ENCODE data around the gene NRP1. TPM values are rescaled to one million over a fixed set of nuclear protein-coding genes. Genes with fewer than 3 reads are reported as not detected.

NRP1 gene
- total and polyA plus RNA-seq, 4 donors, result 19.2 to 221 (median 82.2) TPM

DNA sequence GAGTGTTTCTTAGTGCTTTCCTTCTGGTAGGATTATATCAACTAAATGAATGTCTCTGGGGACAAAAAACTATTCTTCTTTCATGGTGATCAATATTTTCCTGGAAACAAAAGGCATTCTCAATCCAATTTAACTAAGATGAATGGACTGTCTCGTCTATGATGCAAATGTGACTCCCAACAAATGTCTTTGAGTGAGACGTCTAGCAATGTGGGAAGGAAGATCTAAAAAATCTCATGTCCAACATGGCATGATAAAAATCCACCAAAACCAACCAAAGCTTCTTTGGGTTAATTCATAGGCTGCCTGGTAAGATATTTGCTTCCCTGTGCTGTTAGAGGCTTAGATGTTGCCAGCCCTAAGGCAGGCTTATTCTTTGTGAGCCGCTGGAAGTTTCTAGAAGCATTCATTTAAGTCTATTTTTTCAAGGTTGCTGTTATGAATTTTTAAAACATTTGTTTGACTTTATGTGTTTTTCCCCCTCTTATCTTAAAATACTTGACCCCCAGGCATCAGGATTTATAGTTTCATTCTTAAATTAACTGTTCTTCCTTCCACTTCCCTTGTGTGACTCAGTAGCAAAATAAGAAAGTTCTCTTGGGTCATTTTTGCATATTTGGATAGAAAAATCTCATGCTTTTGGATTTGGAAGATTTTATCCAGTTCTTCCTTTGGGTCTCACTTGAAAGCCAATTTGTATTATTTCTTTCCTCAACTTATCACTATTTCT, 156.3 kb downstream of the NRP1 start:
- no peak overlapping the region for H3K4me3 ChIP-seq (ENCODE audit: low read length in 2 of 2)
- H3K36me3 ChIP-seq (ENCODE audit: control insufficient read depth in 1 of 2, insufficient read depth in 2 of 2, low read length in 1 of 2), result no peaks in the 10 kb centered on the region
- H3K27ac ChIP-seq (ENCODE audit: low read depth in 1 of 2, low read length in 2 of 2), result peak overlapping the region in 1 of 2 donors; percentile 12
- peaks cover 0 to 2% of the 10 kb centered on the region in 2 donors for H3K4me1 ChIP-seq (ENCODE audit: control insufficient read depth in 1 of 2, insufficient read depth in 2 of 2, low read length in 2 of 2)
- no peaks in the 10 kb centered on the region for H3K9me3 ChIP-seq (ENCODE audit: control insufficient read depth, low read length)
- intact Hi-C loops (cut with DNase I), result no loop called here
- ATAC-seq (ENCODE audit: low FRiP score) (no peak), DNase-seq (no peak)
- WGBS, 2 donors, result 8 to 13% methylated on average over 3 of the region's 3 CpGs
- no peaks in the 10 kb centered on the region for H3K27me3 ChIP-seq (ENCODE audit: control insufficient read depth in 1 of 2, insufficient read depth in 2 of 2, low read length in 1 of 2)

DNA sequence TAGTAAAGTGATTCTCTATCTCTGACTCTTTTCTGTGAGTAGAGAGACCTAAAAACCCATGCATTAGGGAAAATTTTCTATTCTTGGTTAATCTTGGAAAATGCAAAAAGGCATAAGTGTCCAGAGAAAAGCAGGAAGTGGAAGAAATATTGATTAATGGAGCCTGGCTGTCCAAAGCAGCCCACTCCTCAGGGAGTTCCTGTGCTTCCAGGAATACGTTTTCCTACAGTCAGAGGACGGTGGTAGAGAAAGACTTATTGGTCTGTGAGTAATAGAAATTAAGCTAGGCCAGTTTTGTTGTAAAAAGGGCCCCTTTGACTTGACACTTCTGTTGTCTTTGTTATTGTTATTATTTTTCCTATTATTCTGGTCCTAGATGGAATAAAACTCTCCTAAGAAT, 157.8 kb downstream of the NRP1 start:
- Histone ChIP-seq H3K4me1 (ENCODE audit: control insufficient read depth in 1 of 2, insufficient read depth in 2 of 2, low read length in 2 of 2) (peaks cover 0 to 2% of the 10 kb centered on the region in 2 donors), H3K27me3 (ENCODE audit: control insufficient read depth in 1 of 2, insufficient read depth in 2 of 2, low read length in 1 of 2) (no peaks in the 10 kb centered on the region), H3K4me3 (ENCODE audit: low read length in 2 of 2) (no peak overlapping the region), H3K27ac (ENCODE audit: low read depth in 1 of 2, low read length in 2 of 2) (no peak overlapping the region), H3K9me3 (ENCODE audit: control insufficient read depth, low read length) (no peaks in the 10 kb centered on the region), H3K36me3 (ENCODE audit: control insufficient read depth in 1 of 2, insufficient read depth in 2 of 2, low read length in 1 of 2) (no peaks in the 10 kb centered on the region)
- no peak for DNase-seq
- no peak for ATAC-seq (ENCODE audit: low FRiP score)
- intact Hi-C loops (cut with DNase I), result no loop called here
- WGBS, 2 donors, result 81 to 96% methylated on average over 2 of the region's 2 CpGs

- Histone ChIP-seq H3K4me3 (ENCODE audit: low read length in 2 of 2) (no peak overlapping the region), H3K36me3 (ENCODE audit: control insufficient read depth in 1 of 2, insufficient read depth in 2 of 2, low read length in 1 of 2) (no peaks in the 10 kb centered on the region), H3K27ac (ENCODE audit: low read depth in 1 of 2, low read length in 2 of 2) (no peak overlapping the region), H3K27me3 (ENCODE audit: control insufficient read depth in 1 of 2, insufficient read depth in 2 of 2, low read length in 1 of 2) (no peaks in the 10 kb centered on the region), H3K4me1 (ENCODE audit: control insufficient read depth in 1 of 2, insufficient read depth in 2 of 2, low read length in 2 of 2) (no peaks in the 10 kb centered on the region), H3K9me3 (ENCODE audit: control insufficient read depth, low read length) (no peaks in the 10 kb centered on the region)
- 65 to 67% methylated on average over 5 of the region's 5 CpGs for WGBS, 2 donors
- DNase-seq (no peak), ATAC-seq (ENCODE audit: low FRiP score) (no peak)
- intact Hi-C loops (cut with DNase I), result no loop called here
Measured at GRCh38 chr10:33174674-33175434, 159.6 kb downstream of the NRP1 start.

GRCh38 chr10:33165911-33166310, 168.6 kb downstream of the NRP1 start:
- Histone ChIP-seq H3K4me1 (ENCODE audit: control insufficient read depth in 1 of 2, insufficient read depth in 2 of 2, low read length in 2 of 2) (no peaks in the 10 kb centered on the region), H3K27me3 (ENCODE audit: control insufficient read depth in 1 of 2, insufficient read depth in 2 of 2, low read length in 1 of 2) (peaks cover 0 to 3% of the 10 kb centered on the region in 2 donors), H3K36me3 (ENCODE audit: control insufficient read depth in 1 of 2, insufficient read depth in 2 of 2, low read length in 1 of 2) (no peaks in the 10 kb centered on the region), H3K4me3 (ENCODE audit: low read length in 2 of 2) (no peak overlapping the region), H3K27ac (ENCODE audit: low read depth in 1 of 2, low read length in 2 of 2) (no peak overlapping the region), H3K9me3 (ENCODE audit: control insufficient read depth, low read length) (no peaks in the 10 kb centered on the region)
- WGBS, 2 donors, result 45 to 51% methylated on average over 3 of the region's 3 CpGs
- ATAC-seq (ENCODE audit: low FRiP score) (no peak), DNase-seq (no peak)
- intact Hi-C loops (cut with DNase I), result no loop called here

- no peak overlapping the region for H3K27ac ChIP-seq (ENCODE audit: low read depth in 1 of 2, low read length in 2 of 2)
- no peaks in the 10 kb centered on the region for H3K9me3 ChIP-seq (ENCODE audit: control insufficient read depth, low read length)
- ATAC-seq (ENCODE audit: low FRiP score) (no peak), DNase-seq (no peak)
- H3K4me3 ChIP-seq (ENCODE audit: low read length in 2 of 2), result no peak overlapping the region
- H3K36me3 ChIP-seq (ENCODE audit: control insufficient read depth in 1 of 2, insufficient read depth in 2 of 2, low read length in 1 of 2), result no peaks in the 10 kb centered on the region
- WGBS, 2 donors, result 74 to 76% methylated on average over 9 of the region's 9 CpGs
- intact Hi-C loops (cut with DNase I), result no loop called here
- H3K27me3 ChIP-seq (ENCODE audit: control insufficient read depth in 1 of 2, insufficient read depth in 2 of 2, low read length in 1 of 2), result peaks cover 0 to 3% of the 10 kb centered on the region in 2 donors
- H3K4me1 ChIP-seq (ENCODE audit: control insufficient read depth in 1 of 2, insufficient read depth in 2 of 2, low read length in 2 of 2), result no peaks in the 10 kb centered on the region
Measured at GRCh38 chr10:33164060-33164709, 170.3 kb downstream of the NRP1 start.

- Histone ChIP-seq H3K27ac (ENCODE audit: low read depth in 1 of 2, low read length in 2 of 2) (no peak overlapping the region), H3K36me3 (ENCODE audit: control insufficient read depth in 1 of 2, insufficient read depth in 2 of 2, low read length in 1 of 2) (no peaks in the 10 kb centered on the region), H3K9me3 (ENCODE audit: control insufficient read depth, low read length) (no peaks in the 10 kb centered on the region), H3K4me1 (ENCODE audit: control insufficient read depth in 1 of 2, insufficient read depth in 2 of 2, low read length in 2 of 2) (peaks cover 0 to under 1% of the 10 kb centered on the region in 2 donors), H3K4me3 (ENCODE audit: low read length in 2 of 2) (no peak overlapping the region), H3K27me3 (ENCODE audit: control insufficient read depth in 1 of 2, insufficient read depth in 2 of 2, low read length in 1 of 2) (peaks cover 0 to 3% of the 10 kb centered on the region in 2 donors)
- WGBS, 2 donors, result 80 to 94% methylated on average over 3 of the region's 3 CpGs
- ATAC-seq (ENCODE audit: low FRiP score) (no peak), DNase-seq (no peak)
- intact Hi-C loops (cut with DNase I), result no loop called here
Measured at GRCh38 chr10:33162248-33162575, 172.3 kb downstream of the NRP1 start.

GRCh38 chr10:33161550-33162247, 172.8 kb downstream of the NRP1 start:
- intact Hi-C loops (cut with DNase I), result no loop called here
- Histone ChIP-seq H3K27me3 (ENCODE audit: control insufficient read depth in 1 of 2, insufficient read depth in 2 of 2, low read length in 1 of 2) (peaks cover 0 to 3% of the 10 kb centered on the region in 2 donors), H3K4me1 (ENCODE audit: control insufficient read depth in 1 of 2, insufficient read depth in 2 of 2, low read length in 2 of 2) (peaks cover 2 to 4% of the 10 kb centered on the region in 2 donors), H3K4me3 (ENCODE audit: low read length in 2 of 2) (no peak overlapping the region), H3K9me3 (ENCODE audit: control insufficient read depth, low read length) (no peaks in the 10 kb centered on the region), H3K27ac (ENCODE audit: low read depth in 1 of 2, low read length in 2 of 2) (no peak overlapping the region), H3K36me3 (ENCODE audit: control insufficient read depth in 1 of 2, insufficient read depth in 2 of 2, low read length in 1 of 2) (no peaks in the 10 kb centered on the region)
- DNase-seq, result no peak
- no peak for ATAC-seq (ENCODE audit: low FRiP score)
- WGBS, 2 donors, result 95 to 96% methylated on average over 6 of the region's 6 CpGs

GRCh38 chr10:33160151-33160550, 174.3 kb downstream of the NRP1 start:
- WGBS, 2 donors, result 88 to 89% methylated on average over 6 to 8 of the region's 8 CpGs
- ATAC-seq (ENCODE audit: low FRiP score) (no peak), DNase-seq (no peak)
- Histone ChIP-seq H3K36me3 (ENCODE audit: control insufficient read depth in 1 of 2, insufficient read depth in 2 of 2, low read length in 1 of 2) (no peaks in the 10 kb centered on the region), H3K4me1 (ENCODE audit: control insufficient read depth in 1 of 2, insufficient read depth in 2 of 2, low read length in 2 of 2) (peaks cover 2 to 11% of the 10 kb centered on the region in 2 donors), H3K27me3 (ENCODE audit: control insufficient read depth in 1 of 2, insufficient read depth in 2 of 2, low read length in 1 of 2) (peaks cover 0 to 3% of the 10 kb centered on the region in 2 donors), H3K9me3 (ENCODE audit: control insufficient read depth, low read length) (no peaks in the 10 kb centered on the region), H3K27ac (ENCODE audit: low read depth in 1 of 2, low read length in 2 of 2) (no peak overlapping the region), H3K4me3 (ENCODE audit: low read length in 2 of 2) (no peak overlapping the region)
- intact Hi-C loops (cut with DNase I), result no loop called here
